Measurements from ENCODE around the gene CR2. TPM values are rescaled to one million over a fixed set of nuclear protein-coding genes. Genes with fewer than 3 reads are reported as not detected.
"Not testable (repeated sequence)": the region's sequence is repeated elsewhere in the genome, so short reads cannot be mapped to it uniquely, and the experiment has no call there.

The CR2 gene
- polyA plus RNA-seq, 3 donors: 0.20 to 0.22 TPM; not detected in 1

GRCh38 chr1:207495801-207496792 is 42.0 kb downstream of the CR2 start, which contains the start of gene CR1:
Gene CR1 (plus strand): TSS chr1:207496157. CDS start chr1:207496268, 111 bp downstream.
- 2 to 4% (median 3%) methylated on average over 68 of the region's 68 CpGs for WGBS, 3 donors
- peak within 1 kb of the TSS; percentile 54 for H3K27ac ChIP-seq (ENCODE audit: low read depth, low read length)

DNA sequence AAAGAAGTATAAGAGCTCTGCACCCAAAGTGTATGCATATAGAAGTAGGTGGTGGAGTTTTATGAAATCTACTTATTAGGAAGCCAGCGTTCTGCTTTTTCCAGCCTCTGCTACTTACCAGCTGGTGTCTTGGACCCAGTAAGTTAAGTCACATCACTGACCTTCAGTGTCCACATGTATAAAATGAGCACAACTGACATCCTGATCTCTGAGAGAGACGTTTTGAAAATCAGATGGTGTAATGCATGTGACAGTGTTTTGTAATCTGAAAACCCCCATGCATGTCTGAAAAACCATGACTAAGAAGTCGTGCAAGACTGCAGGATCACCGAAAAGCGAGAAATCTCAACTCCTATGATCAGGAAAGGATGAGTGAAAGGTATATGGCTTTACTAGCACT is 43.8 kb downstream of the CR2 start:
- WGBS, 3 donors: 39 to 58% (median 44%) methylated on average over 5 of the region's 5 CpGs
- H3K27ac ChIP-seq (ENCODE audit: low read depth, low read length): no peak overlapping the region

GRCh38 chr1:207499573-207499972 is 45.4 kb downstream of the CR2 start:
- 1 to 2% (median 2%) methylated on average over 4 of the region's 4 CpGs for WGBS, 3 donors
- no peak overlapping the region for H3K27ac ChIP-seq (ENCODE audit: low read depth, low read length)

DNA sequence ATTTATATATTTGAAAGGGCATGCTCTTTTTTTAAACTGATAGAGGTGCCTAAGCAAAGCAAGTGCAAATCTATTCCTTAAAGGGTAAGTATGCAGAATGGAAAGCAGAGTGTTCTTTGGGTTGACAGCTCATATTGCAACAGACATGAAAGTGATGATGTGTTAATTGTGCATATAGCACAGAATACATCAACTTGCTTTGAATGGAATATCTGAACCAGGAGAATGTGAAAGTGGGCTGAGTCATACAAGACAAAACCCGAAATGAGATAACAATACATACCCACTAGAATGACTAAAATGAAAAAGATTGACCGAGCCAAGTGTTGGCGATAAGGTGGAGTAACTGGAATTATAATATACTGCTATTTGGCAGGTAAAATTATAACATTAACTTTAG is 46.2 kb downstream of the CR2 start:
- no peak overlapping the region for H3K27ac ChIP-seq (ENCODE audit: low read depth, low read length)
- WGBS, 3 donors: 70 to 78% (median 73%) methylated on average over 3 of the region's 3 CpGs

- 55 to 66% (median 62%) methylated on average over 5 of the region's 5 CpGs for WGBS, 3 donors
- no peak overlapping the region for H3K27ac ChIP-seq (ENCODE audit: low read depth, low read length)
These were observed 46.9 kb downstream of the CR2 start for GRCh38 chr1:207501071-207501470.

DNA sequence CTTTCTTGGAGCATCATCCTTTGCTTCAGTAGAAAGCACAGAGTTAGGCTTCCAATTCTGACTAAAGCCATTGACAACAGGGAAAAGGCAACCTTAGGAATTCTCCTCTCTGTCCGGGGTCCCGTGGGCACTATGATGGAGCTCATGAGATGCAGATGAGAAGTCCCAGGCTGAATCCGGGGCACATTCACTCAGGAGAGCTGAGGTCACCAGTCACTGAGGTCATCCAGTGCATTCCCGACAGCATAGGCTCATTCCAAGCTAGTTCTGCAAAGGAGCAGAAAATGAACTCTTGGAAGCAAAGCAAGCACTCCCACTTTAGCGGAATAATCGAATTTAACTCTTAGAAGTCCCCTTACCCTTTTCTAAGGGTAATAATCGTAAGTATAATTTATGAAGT is 48.6 kb downstream of the CR2 start:
- WGBS, 3 donors: 53 to 59% (median 58%) methylated on average over 7 of the region's 7 CpGs
- no peak overlapping the region for H3K27ac ChIP-seq (ENCODE audit: low read depth, low read length)

GRCh38 chr1:207503950-207504349 is 49.8 kb downstream of the CR2 start:
- 87 to 91% (median 88%) methylated on average over 3 of the region's 3 CpGs for WGBS, 3 donors
- no peak overlapping the region for H3K27ac ChIP-seq (ENCODE audit: low read depth, low read length)

DNA sequence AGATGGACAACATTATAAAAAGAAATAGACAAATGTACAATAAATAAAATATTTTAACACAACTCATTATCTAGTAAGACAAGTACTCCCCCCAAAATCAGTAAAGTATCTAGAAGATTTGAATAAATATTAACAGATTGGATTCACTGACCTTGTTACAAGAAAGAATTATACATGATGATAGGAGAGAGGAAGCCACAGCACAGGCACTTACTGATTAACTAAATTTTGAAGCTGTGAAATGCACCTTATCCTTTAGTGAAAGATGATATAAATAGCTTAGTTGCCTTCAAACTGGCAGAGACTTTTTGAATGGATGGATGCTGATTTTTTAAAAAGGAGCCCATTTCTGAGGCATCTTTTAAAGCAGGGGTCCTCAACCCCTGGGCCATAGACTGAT is 50.3 kb downstream of the CR2 start:
- no peak overlapping the region for H3K27ac ChIP-seq (ENCODE audit: low read depth, low read length)

DNA sequence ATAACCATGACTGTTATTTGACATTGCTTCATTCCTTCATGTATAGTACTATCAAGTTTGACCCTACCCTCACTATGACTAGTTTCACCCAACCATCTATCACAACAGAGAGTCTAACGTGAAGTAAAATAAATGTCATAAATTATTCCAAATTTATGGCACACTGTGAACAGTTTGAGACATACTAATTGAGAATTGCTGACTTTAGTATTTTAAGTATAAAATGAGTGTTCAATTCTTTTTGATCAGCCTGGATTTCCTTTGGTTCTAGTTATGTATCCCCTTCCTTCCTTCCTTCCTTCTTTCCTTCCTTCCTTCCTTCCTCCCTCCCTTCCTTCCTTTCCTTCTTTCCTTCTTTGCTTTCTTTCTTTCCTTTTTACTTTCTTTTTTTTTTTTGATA is 56.3 kb downstream of the CR2 start:
- no peak overlapping the region for H3K27ac ChIP-seq (ENCODE audit: low read depth, low read length)
- 46 to 66% (median 61%) methylated on average over 1 of the region's 1 CpG for WGBS, 3 donors

GRCh38 chr1:207514890-207515289 is 60.8 kb downstream of the CR2 start:
- H3K27ac ChIP-seq (ENCODE audit: low read depth, low read length): no peak overlapping the region
- WGBS, 3 donors: 90 to 95% (median 94%) methylated on average over 13 of the region's 13 CpGs

- H3K27ac ChIP-seq (ENCODE audit: low read depth, low read length): no peak overlapping the region
These were observed 62.6 kb downstream of the CR2 start for GRCh38 chr1:207516729-207517128.

DNA sequence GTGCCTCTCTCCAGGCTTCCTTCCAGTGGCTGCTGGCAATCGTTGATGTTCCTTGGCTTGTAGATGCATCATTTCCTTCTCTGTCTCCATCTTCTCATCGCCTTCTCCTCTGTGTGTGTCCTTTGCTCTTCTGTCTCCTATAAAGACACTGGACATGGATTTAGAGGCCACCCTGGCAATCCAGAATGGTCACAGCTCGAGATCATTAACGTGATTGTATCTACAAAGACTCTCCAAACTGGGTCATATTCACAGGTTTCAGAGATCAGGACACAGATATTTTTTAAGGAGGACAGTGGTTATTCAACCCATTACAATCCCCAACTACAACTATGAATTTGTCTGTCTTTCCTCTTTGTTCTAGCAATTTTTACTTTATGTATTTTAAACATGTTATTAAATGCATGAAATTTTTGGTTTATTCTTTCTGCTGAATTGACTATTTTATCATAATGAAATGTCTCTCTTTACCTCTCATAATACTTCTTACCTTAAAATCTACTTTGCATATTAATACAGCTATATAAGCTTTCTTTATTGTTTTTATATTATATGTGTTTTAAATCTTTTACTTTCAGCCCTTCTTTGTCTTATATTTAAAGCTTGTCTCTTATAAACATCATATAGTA is 64.6 kb downstream of the CR2 start:
- H3K27ac ChIP-seq (ENCODE audit: low read depth, low read length): no peak overlapping the region
- 61 to 70% (median 68%) methylated on average over 4 of the region's 4 CpGs for WGBS, 3 donors

DNA sequence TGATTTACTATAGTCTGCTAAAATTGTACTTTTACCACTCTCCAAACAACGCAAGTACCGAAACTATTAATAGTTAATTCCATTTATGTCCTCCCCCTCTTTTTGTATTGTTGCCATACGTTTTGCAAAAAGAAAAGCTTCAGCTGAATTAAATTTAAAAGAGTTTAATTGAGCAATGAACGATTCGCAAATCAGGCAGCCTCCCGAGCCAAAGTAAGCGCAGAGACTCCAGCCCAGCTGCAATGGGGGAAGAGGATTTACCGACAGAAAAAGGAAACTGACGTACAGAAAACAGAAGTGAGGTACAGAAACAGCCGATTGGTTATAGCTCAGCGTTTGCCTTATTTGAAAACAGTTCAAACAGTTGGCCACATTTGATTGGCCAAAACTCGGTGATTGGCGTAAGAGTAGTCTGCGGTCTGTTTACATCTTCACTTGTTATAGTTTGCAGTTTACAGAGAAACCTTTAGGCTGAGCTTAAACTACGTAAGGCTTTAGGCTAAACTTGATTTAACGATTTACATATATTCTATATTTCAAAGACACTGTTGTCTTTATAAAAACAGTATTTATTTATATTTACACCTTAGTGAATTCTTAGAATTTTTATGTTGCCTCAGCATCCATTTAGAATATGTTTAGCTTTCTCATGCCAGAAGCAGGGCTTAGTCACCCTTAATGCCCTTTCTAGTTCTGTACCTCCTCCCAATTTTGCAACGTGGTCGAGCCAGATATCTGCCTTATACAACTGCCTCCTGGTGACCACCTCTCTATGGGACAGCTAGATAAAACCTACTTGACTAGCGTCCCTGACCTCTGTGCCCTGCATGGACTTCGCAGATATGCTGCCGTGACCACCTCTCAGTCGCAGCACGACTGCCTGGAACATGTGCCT is 65.6 kb downstream of the CR2 start:
- no peak overlapping the region for H3K27ac ChIP-seq (ENCODE audit: low read depth, low read length)
- 78 to 79% (median 79%) methylated on average over 23 of the region's 23 CpGs for WGBS, 3 donors

GRCh38 chr1:207520400-207521345 is 66.5 kb downstream of the CR2 start:
- 81 to 91% (median 88%) methylated on average over 10 of the region's 10 CpGs for WGBS, 3 donors
- not testable (repeated sequence) for H3K27ac ChIP-seq (ENCODE audit: low read depth, low read length)

DNA sequence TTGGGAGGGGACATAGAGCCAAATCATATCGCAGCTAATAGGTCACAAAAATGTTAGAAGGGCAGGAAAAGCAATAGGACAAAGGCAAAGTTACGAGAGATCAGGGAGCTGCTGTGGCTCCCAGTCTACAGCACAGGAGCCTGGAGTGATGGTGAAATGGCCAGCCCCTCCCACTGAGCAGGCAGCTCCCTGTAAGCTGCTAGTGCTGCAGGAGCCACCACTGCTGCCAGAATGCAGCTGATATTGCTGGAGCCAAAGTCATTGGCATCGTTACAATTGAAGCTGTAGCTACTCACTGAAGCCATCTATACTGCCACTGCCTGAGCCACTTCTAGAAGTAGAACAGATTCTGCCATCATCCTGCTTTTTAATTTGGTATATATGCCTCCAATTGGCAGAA is 71.1 kb downstream of the CR2 start:
- H3K27ac ChIP-seq (ENCODE audit: low read depth, low read length): not testable (repeated sequence)
- 62 to 77% (median 70%) methylated on average over 2 to 3 of the region's 3 CpGs for WGBS, 3 donors

GRCh38 chr1:207528401-207528800 is 74.3 kb downstream of the CR2 start:
- H3K27ac ChIP-seq (ENCODE audit: low read depth, low read length): not testable (repeated sequence)
- no CpG with 5 or more reads among the region's 1 CpG for WGBS, 3 donors

- no CpG with 5 or more reads among the region's 5 CpGs for WGBS, 3 donors
- not testable (repeated sequence) for H3K27ac ChIP-seq (ENCODE audit: low read depth, low read length)
These were observed 82.1 kb downstream of the CR2 start for GRCh38 chr1:207536263-207536662.
